ENCODE measurements around the gene EIF4G3.

EIF4G3 gene

DNA sequence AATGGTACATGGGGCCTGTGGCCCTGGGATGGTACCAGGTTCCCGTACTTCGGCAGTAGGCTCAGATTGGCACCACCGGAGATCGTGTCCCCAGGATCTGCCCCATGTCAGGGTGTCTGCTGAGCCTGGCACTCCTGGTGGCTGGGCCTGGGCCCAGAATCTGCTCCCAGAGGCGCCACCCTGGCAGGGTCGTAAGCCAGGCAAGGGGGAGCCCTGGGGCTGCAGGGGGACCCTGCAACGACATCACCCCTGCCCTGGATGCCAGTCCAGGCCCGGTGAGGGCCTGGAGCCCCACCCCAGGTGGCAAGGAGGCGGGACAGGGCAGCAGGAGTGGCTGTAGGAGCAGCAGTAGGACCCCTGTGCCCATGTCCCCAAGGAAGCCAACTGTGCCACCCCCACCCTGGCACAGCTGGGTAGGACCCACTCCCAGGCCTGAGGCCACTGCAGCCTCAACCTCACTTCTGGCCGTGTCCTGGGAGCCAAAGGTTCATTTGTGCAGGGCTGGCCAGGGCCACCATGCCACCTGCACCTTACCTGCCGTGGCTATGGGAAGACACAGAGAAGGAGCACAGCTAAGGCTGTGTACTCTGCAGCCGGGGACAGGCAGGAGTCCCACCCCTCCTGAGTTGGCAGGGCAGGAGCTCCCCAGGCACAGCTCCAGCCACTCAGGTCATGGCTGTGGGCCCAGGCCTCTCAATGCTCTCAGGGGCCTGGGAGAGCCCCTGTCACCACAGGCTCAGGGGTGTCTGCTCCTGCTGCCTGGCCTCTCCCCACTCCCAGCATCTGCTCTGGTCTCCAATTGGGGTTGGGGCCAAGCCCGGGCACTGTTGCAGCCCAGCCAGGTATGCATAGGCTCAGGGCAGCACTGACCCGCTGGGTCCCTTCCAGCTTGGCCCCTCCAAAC, 141.7 kb downstream of the EIF4G3 start:
- no peaks in the 10 kb centered on the region for H3K79me2 ChIP-seq (ENCODE audit: low read length)
- H3K4me3 ChIP-seq (ENCODE audit: low read length) = no peak overlapping the region
- no peaks in the 10 kb centered on the region for H3K9me3 ChIP-seq (replicated peaks; ENCODE audit: insufficient read depth, low read length)
- no peak for DNase-seq
- no peaks in the 10 kb centered on the region for H3K36me3 ChIP-seq (replicated peaks; ENCODE audit: insufficient read depth, low read length)
- no peak overlapping the region for H2AFZ ChIP-seq (ENCODE audit: low read length)
- no peaks in the 10 kb centered on the region for H3F3A ChIP-seq (ENCODE audit: insufficient read depth, low read length)
- TF ChIP-seq EZH2phosphoT487 (IDR thresholded peaks at IDR 0.05; ENCODE audit: low read length) (no peak), EZH2 (optimal IDR thresholded peaks at IDR 0.05; ENCODE audit: low read depth, low read length) (no peak)
- TF ChIP-seq, protein P1, sequence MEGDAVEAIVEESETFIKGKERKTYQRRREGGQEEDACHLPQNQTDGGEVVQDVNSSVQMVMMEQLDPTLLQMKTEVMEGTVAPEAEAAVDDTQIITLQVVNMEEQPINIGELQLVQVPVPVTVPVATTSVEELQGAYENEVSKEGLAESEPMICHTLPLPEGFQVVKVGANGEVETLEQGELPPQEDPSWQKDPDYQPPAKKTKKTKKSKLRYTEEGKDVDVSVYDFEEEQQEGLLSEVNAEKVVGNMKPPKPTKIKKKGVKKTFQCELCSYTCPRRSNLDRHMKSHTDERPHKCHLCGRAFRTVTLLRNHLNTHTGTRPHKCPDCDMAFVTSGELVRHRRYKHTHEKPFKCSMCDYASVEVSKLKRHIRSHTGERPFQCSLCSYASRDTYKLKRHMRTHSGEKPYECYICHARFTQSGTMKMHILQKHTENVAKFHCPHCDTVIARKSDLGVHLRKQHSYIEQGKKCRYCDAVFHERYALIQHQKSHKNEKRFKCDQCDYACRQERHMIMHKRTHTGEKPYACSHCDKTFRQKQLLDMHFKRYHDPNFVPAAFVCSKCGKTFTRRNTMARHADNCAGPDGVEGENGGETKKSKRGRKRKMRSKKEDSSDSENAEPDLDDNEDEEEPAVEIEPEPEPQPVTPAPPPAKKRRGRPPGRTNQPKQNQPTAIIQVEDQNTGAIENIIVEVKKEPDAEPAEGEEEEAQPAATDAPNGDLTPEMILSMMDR (IDR thresholded peaks at IDR 0.05; ENCODE audit: low read length) = no peak
- H3K4me1 ChIP-seq (ENCODE audit: low read length) = no peaks in the 10 kb centered on the region
- no peaks in the 10 kb centered on the region for H3K27me3 ChIP-seq (replicated peaks; ENCODE audit: insufficient read depth, low read length)
- H4K20me1 ChIP-seq (ENCODE audit: insufficient read depth, low read length) = no peaks in the 10 kb centered on the region
- H3K27ac ChIP-seq (ENCODE audit: low read length) = no peak overlapping the region
- no peaks in the 10 kb centered on the region for H3K9me2 ChIP-seq (replicated peaks; ENCODE audit: insufficient read depth, low read length)
- no peak overlapping the region for H3K4me2 ChIP-seq (ENCODE audit: low read depth, low read length)
- H3K9ac ChIP-seq (ENCODE audit: low read length) = no peak overlapping the region

DNA sequence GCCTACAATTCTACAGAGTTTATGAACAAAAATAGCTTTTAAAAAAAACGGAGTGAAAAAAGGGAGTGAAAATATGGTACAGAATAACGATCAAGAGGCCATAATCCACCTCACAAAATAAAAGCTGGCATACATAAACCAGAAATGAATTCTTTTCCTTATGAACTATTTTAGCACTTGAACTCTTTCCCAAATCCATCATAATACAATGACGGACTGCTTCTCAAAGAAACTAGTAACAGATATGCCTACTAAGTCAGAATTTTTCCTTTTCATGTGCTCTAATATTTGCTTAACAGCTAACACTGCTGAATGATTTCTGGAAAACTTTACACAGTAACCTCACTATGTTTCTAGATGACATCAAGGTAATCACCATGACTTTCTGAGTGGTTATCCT, 144.0 kb downstream of the EIF4G3 start:
- no peak for TF ChIP-seq EZH2 (optimal IDR thresholded peaks at IDR 0.05; ENCODE audit: low read depth, low read length)
- TF ChIP-seq EZH2phosphoT487 (IDR thresholded peaks at IDR 0.05; ENCODE audit: low read length) = no peak
- TF ChIP-seq, protein P1 (IDR thresholded peaks at IDR 0.05; ENCODE audit: low read length) = no peak
- no peak overlapping the region for H3K4me2 ChIP-seq (ENCODE audit: low read depth, low read length)
- H3K4me1 ChIP-seq (ENCODE audit: low read length) = no peaks in the 10 kb centered on the region
- H3K4me3 ChIP-seq (ENCODE audit: low read length) = no peak overlapping the region
- no peaks in the 10 kb centered on the region for H3K36me3 ChIP-seq (replicated peaks; ENCODE audit: insufficient read depth, low read length)
- H3K9ac ChIP-seq (ENCODE audit: low read length) = no peak overlapping the region
- H3K9me2 ChIP-seq (replicated peaks; ENCODE audit: insufficient read depth, low read length) = no peaks in the 10 kb centered on the region
- no peak for DNase-seq
- no peaks in the 10 kb centered on the region for H3F3A ChIP-seq (ENCODE audit: insufficient read depth, low read length)
- H3K9me3 ChIP-seq (replicated peaks; ENCODE audit: insufficient read depth, low read length) = no peaks in the 10 kb centered on the region
- no peaks in the 10 kb centered on the region for H4K20me1 ChIP-seq (ENCODE audit: insufficient read depth, low read length)
- no peaks in the 10 kb centered on the region for H3K27me3 ChIP-seq (replicated peaks; ENCODE audit: insufficient read depth, low read length)
- no peak overlapping the region for H3K27ac ChIP-seq (ENCODE audit: low read length)
- H3K79me2 ChIP-seq (ENCODE audit: low read length) = no peaks in the 10 kb centered on the region
- H2AFZ ChIP-seq (ENCODE audit: low read length) = no peak overlapping the region

DNA sequence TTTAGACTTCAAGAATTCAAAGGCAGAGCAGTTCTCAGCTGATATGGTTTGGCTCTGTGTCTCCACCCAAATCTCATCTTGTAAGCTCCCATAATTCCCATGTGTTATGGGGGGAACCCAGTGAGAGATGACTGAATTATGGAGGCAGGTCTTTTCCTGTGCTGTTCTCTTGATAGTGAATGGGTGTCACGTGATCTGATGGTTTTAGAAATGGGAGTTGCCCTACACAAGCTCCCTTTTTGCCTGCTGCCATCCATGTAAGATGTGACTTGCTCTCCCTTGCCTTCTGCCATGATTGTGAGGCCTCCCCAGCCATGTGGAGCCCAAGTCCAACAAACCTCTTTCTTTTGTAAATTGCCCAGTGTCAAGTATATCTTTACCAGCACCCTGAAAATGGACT, 146.5 kb downstream of the EIF4G3 start:
- Histone ChIP-seq H3K4me3 (ENCODE audit: low read length) (no peak overlapping the region), H3K4me2 (ENCODE audit: low read depth, low read length) (no peak overlapping the region), H3K9me2 (replicated peaks; ENCODE audit: insufficient read depth, low read length) (no peaks in the 10 kb centered on the region), H3K4me1 (ENCODE audit: low read length) (no peaks in the 10 kb centered on the region), H3K27ac (ENCODE audit: low read length) (no peak overlapping the region), H3K36me3 (replicated peaks; ENCODE audit: insufficient read depth, low read length) (no peaks in the 10 kb centered on the region), H2AFZ (ENCODE audit: low read length) (no peak overlapping the region), H3K79me2 (ENCODE audit: low read length) (no peaks in the 10 kb centered on the region), H3F3A (ENCODE audit: insufficient read depth, low read length) (no peaks in the 10 kb centered on the region), H3K27me3 (replicated peaks; ENCODE audit: insufficient read depth, low read length) (no peaks in the 10 kb centered on the region), H3K9me3 (replicated peaks; ENCODE audit: insufficient read depth, low read length) (no peaks in the 10 kb centered on the region), H3K9ac (ENCODE audit: low read length) (no peak overlapping the region), H4K20me1 (ENCODE audit: insufficient read depth, low read length) (no peaks in the 10 kb centered on the region)
- TF ChIP-seq EZH2phosphoT487 (IDR thresholded peaks at IDR 0.05; ENCODE audit: low read length) (no peak), EZH2 (optimal IDR thresholded peaks at IDR 0.05; ENCODE audit: low read depth, low read length) (no peak)
- TF ChIP-seq, protein P1 (IDR thresholded peaks at IDR 0.05; ENCODE audit: low read length) = no peak
- no peak for DNase-seq
